Activated CD4-positive, alpha-beta T cell treated with anti-CD3 and anti-CD28 coated beads for 36 hours (primary cell): ENCODE measurements around the gene EPHB1. TPM values are rescaled to one million over a fixed set of nuclear protein-coding genes. Genes with fewer than 3 reads are reported as not detected.

Experiments
- ATAC-seq: fragments of 200-7000 bp; cut with Tn5 transposase; one replicate; pipeline ENCODE4 v1.10.0; 2021; ENCODE audit warnings: mild to moderate bottlenecking, moderate library complexity
- CTCF ChIA-PET: fragments of 350-600 bp; sonication (Branson Sonifier 250); formaldehyde crosslinking; loops from one replicate; lab custom pipeline; 2021; ENCODE audit warnings: antibody characterized with exemption; lab: Charles Lee
- POLR2A ChIA-PET: fragments of 350-600 bp; sonication (Branson Sonifier 250); formaldehyde crosslinking; loops from one replicate; lab custom pipeline; 2021; ENCODE audit warnings: antibody characterized with exemption, inconsistent platforms; lab: Charles Lee
- DNase-seq: peaks from one replicate; pipeline ENCODE4 v3.0.0-alpha.2; 2020
- H3K27ac Mint-ChIP-seq: one replicate; pipeline ENCODE4 v1.8.0; 2021; ENCODE audit warnings: mixed read lengths
- H3K27me3 Mint-ChIP-seq: one replicate; pipeline ENCODE4 v1.8.0; 2021; ENCODE audit warnings: mixed read lengths
- H3K36me3 Mint-ChIP-seq: one replicate; pipeline ENCODE4 v1.8.0; 2021; ENCODE audit warnings: low read depth, mixed read lengths
- H3K4me1 Mint-ChIP-seq: one replicate; pipeline ENCODE4 v1.8.0; 2021; ENCODE audit warnings: mixed read lengths
- H3K4me3 Mint-ChIP-seq: one replicate; pipeline ENCODE4 v1.8.0; 2021; ENCODE audit warnings: mild to moderate bottlenecking, moderate library complexity, mixed read lengths
- H3K9me3 Mint-ChIP-seq: one replicate; pipeline ENCODE4 v1.8.0; 2021; ENCODE audit warnings: low read depth, mixed read lengths
- intact Hi-C, 2 experiments: fragments of 100-400 bp; cut with DNase I in 1 of 2; cut with micrococcal nuclease in 1 of 2; formaldehyde crosslinking; loops; one replicate each; pipeline versions ENCODE4 v1.14.2 to v1.15.1; 2022 to 2024; cut with DNase I, micrococcal nuclease
- total RNA-seq, 2 experiments: library from RNA; stranded (reverse); gene quantifications; one replicate each; pipeline ENCODE4 v1.2.3, GENCODE V29; 2021

Gene EPHB1
- total RNA-seq, 2 experiments from 2014 or later: 0.60 to 0.98 TPM

DNA sequence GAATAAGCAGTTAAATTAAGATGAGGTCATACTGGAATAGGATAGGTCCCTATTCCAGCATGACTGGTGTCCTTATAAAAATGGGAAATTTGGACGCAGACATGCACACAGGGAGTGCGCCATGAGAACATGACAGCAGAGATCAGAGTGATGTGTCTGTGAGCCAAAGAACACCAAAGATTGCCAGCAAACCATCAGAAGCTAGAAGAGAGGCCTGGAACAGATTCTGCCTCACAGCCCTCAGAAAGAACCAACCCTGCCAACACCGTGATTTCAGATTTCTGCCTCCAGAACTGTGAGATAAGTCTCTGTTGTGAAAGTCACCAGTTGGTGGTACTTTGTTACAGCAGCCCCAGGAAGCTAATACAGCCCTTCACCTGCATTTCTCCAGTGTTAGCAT is 34.7 kb downstream of the EPHB1 start:
- DNase-seq (no peak), ATAC-seq (no peak)
- Mint-ChIP-seq H3K4me1 (no peaks in the 10 kb centered on the region), H3K27me3 (peaks cover 3% of the 10 kb centered on the region), H3K36me3 (no peaks in the 10 kb centered on the region), H3K27ac (no peak overlapping the region), H3K9me3 (no peaks in the 10 kb centered on the region), H3K4me3 (no peak overlapping the region)
- ChIA-PET POLR2A (no interaction called here), CTCF (interaction anchor here (0.6 kb wide), 1 partner anchor 793 kb away, joined by 3 read pairs; no protein-coding TSS in a partner anchor)
- intact Hi-C loops: no loop called here

DNA sequence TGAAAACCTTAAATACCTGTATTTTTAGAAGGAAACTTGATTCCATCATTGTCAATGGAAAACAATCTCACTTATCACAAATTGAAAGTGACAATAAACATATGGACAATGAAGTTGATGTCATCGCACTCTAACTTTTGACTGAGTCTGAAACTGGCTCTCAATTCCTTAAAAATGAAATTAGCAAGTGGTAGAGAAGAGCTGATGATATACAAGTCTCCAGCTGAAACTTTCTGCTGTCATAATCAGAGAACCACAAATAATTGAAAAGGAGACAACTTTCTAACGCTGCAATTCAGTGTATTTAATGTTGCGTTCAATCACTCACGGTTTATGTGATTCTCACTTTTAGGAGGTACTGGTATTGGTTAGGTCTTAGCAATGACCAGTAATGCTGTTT is 37.5 kb downstream of the EPHB1 start:
- ChIA-PET POLR2A (no interaction called here), CTCF (no interaction called here)
- Mint-ChIP-seq H3K27me3 (peaks cover 4% of the 10 kb centered on the region), H3K9me3 (no peaks in the 10 kb centered on the region), H3K4me3 (no peak overlapping the region), H3K27ac (no peak overlapping the region), H3K36me3 (no peaks in the 10 kb centered on the region), H3K4me1 (no peaks in the 10 kb centered on the region)
- ATAC-seq: no peak
- intact Hi-C loops: no loop called here
- DNase-seq: no peak

GRCh38 chr3:134833453-134834163 is 38.5 kb downstream of the EPHB1 start:
- Mint-ChIP-seq H3K4me3 (no peak overlapping the region), H3K4me1 (no peaks in the 10 kb centered on the region), H3K27me3 (peaks cover 4% of the 10 kb centered on the region), H3K27ac (no peak overlapping the region), H3K36me3 (no peaks in the 10 kb centered on the region), H3K9me3 (no peaks in the 10 kb centered on the region)
- POLR2A ChIA-PET: no interaction called here
- intact Hi-C loops: no loop called here
- ATAC-seq (no peak), DNase-seq (no peak)
- CTCF ChIA-PET: interaction anchor here (0.6 kb wide), 1 partner anchor 38 kb away, joined by 3 read pairs; the partner anchor contains the start of gene EPHB1

DNA sequence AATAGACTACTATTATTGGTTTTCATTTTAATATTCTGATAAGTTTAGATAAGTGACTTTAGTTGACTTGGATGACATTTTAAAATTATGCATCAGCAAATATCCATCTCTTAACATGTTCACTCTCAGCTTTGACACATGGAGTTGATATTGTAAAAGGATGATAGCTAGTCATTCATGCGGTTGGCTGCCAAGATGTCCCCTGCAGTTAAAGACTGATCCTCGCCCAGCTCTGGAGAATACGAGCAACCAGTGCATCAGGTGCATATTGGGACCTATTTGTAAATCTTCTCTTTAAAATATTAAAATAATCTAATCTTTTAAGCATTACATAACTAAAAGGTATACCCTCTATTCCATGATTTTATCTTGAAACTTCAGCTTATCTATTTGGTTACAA is 41.9 kb downstream of the EPHB1 start:
- DNase-seq (no peak), ATAC-seq (no peak)
- peaks cover 4% of the 10 kb centered on the region for H3K27me3 Mint-ChIP-seq
- no peaks in the 10 kb centered on the region for H3K4me1 Mint-ChIP-seq
- H3K4me3 Mint-ChIP-seq: no peak overlapping the region
- peaks cover 4% of the 10 kb centered on the region for H3K9me3 Mint-ChIP-seq
- POLR2A ChIA-PET: no interaction called here
- H3K27ac Mint-ChIP-seq: no peak overlapping the region
- no peaks in the 10 kb centered on the region for H3K36me3 Mint-ChIP-seq
- intact Hi-C loops: no loop called here
- CTCF ChIA-PET: interaction anchor here (1.1 kb wide), 1 partner anchor 25 kb away, joined by 3 read pairs; no protein-coding TSS in a partner anchor

GRCh38 chr3:134838599-134838998 is 43.5 kb downstream of the EPHB1 start:
- Mint-ChIP-seq H3K9me3 (peaks cover 13% of the 10 kb centered on the region), H3K4me1 (no peaks in the 10 kb centered on the region), H3K27ac (no peak overlapping the region), H3K36me3 (no peaks in the 10 kb centered on the region), H3K27me3 (peaks cover 4% of the 10 kb centered on the region), H3K4me3 (no peak overlapping the region)
- DNase-seq (peak; percentile 25), ATAC-seq (no peak)
- intact Hi-C loops: loop anchor here in 1 of 2 experiments (1.0 kb wide), 1 partner anchor 43 kb away; the partner anchor contains the start of gene EPHB1
- ChIA-PET POLR2A (no interaction called here), CTCF (interaction anchor here (0.6 to 1.3 kb wide), 4 partner anchors 14 to 274 kb away, joined by 3 to 5 read pairs (median 4); partner anchors contain the start of gene EPHB1)

DNA sequence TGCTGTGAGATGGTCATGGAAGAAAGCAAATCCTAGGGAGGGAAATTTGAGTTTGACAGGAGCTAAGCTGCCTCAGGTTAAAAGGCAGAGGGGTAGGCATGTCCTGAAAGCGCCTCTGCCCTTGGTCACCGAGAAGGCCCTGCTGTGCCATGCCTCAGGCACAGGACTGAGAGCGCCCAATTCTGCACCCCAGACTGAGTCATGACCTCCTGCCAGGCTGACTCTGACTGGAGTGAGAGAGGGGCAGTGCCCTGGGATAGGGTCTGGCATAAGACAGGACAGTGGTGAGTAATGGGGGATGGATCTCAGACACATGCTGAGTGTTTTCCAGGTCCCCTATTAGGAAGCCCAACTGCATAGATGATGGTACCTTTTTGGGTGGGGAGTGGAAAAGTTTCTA is 44.4 kb downstream of the EPHB1 start:
- Mint-ChIP-seq H3K4me3 (no peak overlapping the region), H3K27ac (no peak overlapping the region), H3K27me3 (peaks cover 3% of the 10 kb centered on the region), H3K4me1 (no peaks in the 10 kb centered on the region), H3K36me3 (no peaks in the 10 kb centered on the region), H3K9me3 (peaks cover 20% of the 10 kb centered on the region)
- ChIA-PET CTCF (no interaction called here), POLR2A (no interaction called here)
- no peak for ATAC-seq
- intact Hi-C loops: no loop called here
- DNase-seq: no peak

DNA sequence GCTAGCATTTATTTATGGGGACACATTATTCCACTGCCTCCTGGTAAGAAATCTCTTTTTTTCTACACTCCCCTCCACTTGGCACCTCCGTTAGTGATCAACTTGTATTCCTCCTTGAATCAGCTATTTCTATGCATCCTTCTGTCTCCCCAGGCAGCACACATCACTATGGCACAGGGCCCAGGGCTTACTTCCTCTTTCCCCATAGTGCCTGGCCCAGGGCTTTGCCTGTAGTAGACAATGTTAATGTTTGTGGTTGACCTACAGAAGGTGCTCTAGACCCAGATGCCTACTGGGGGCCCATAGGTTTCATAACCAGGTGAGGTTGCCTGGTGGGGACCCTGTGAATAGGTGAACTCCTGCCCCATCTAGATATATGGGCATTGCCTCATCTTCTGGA is 44.9 kb downstream of the EPHB1 start:
- ATAC-seq: no peak
- intact Hi-C loops: no loop called here
- no peaks in the 10 kb centered on the region for H3K36me3 Mint-ChIP-seq

DNA sequence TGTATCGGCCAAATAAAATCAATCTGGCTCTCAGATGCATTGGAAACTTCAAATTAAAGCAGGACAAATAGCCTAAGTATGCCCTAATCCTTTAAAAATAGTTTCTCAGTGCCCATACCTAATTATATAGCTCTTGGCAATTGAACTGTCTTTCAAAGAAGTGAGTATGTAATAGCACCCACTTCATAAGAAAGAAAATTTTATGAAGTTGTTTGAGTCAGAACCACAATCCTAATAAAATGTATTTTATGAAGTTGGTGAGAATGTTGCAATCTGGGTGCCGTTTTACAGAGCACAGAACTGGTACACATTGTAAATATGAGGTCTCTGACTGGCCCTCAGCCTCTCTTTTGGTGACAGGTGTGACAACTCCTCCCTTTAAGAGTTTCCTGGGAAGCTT is 45.4 kb downstream of the EPHB1 start:
- H3K27me3 Mint-ChIP-seq: no peaks in the 10 kb centered on the region
- H3K4me3 Mint-ChIP-seq: no peak overlapping the region
- intact Hi-C loops: no loop called here
- ATAC-seq (no peak), DNase-seq (no peak)
- H3K27ac Mint-ChIP-seq: no peak overlapping the region
- H3K9me3 Mint-ChIP-seq: peaks cover 21% of the 10 kb centered on the region
- no peaks in the 10 kb centered on the region for H3K36me3 Mint-ChIP-seq
- ChIA-PET POLR2A (no interaction called here), CTCF (no interaction called here)
- no peaks in the 10 kb centered on the region for H3K4me1 Mint-ChIP-seq

More for the DNA sequence above, 44.9 kb downstream of the EPHB1 start:
- Mint-ChIP-seq H3K9me3 (peaks cover 21% of the 10 kb centered on the region), H3K27ac (no peak overlapping the region), H3K4me3 (no peak overlapping the region), H3K27me3 (no peaks in the 10 kb centered on the region), H3K4me1 (no peaks in the 10 kb centered on the region)
- CTCF ChIA-PET: no interaction called here
- POLR2A ChIA-PET: no interaction called here
- DNase-seq: no peak

DNA sequence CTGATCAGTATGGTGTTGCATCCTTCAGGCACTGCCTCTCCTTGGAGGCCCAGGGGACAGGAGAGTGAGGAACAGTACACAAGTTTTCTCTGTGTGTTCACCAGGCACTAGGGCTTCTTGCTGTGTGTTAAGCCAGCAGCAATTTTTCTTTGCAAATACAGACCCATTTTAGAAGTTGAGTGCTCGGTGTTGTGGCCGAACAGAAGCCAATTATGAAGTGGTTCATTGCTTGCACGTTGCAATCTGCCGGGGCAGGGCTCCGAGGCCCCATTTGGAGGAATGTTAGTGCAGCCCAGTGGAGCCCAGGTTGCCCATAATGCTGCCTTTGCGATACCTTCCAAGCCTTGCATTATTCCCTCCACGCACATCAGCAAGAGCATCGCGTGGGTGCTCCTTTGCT is 51.0 kb downstream of the EPHB1 start:
- POLR2A ChIA-PET: no interaction called here

DNA sequence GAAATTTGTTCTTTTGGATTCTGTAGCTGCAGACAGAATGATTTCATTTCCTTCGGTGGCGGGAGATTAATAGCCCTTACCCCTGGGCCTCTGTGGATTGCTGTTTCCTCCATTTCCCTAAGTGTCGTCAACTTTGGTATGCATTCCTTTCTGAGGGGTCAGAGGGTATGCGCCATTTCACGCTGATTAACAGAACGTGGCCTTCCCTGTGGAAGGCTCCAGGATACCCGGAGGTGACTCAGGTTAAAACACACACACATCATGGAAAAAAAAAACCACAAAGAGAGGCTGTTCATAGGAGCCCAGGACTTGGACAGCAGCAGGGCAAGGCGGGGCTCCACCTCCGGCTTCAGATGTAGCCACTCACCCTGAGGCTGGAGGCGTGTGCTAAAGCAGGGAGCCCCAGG is 51.9 kb downstream of the EPHB1 start:
- no peak overlapping the region for H3K27ac Mint-ChIP-seq
- intact Hi-C loops: no loop called here
- peaks cover 3% of the 10 kb centered on the region for H3K27me3 Mint-ChIP-seq
- POLR2A ChIA-PET: no interaction called here
- no peaks in the 10 kb centered on the region for H3K36me3 Mint-ChIP-seq
- no peak overlapping the region for H3K4me3 Mint-ChIP-seq
- H3K9me3 Mint-ChIP-seq: peaks cover 17% of the 10 kb centered on the region
- DNase-seq: no peak
- no peaks in the 10 kb centered on the region for H3K4me1 Mint-ChIP-seq
- no peak for ATAC-seq
- CTCF ChIA-PET: no interaction called here

More for the DNA sequence above, 51.0 kb downstream of the EPHB1 start:
- no peak overlapping the region for H3K4me3 Mint-ChIP-seq
- H3K4me1 Mint-ChIP-seq: no peaks in the 10 kb centered on the region
- H3K9me3 Mint-ChIP-seq: peaks cover 17% of the 10 kb centered on the region
- intact Hi-C loops: no loop called here
- peaks cover 3% of the 10 kb centered on the region for H3K27me3 Mint-ChIP-seq
- no peak overlapping the region for H3K27ac Mint-ChIP-seq
- DNase-seq (no peak), ATAC-seq (no peak)
- no peaks in the 10 kb centered on the region for H3K36me3 Mint-ChIP-seq
- CTCF ChIA-PET: no interaction called here

DNA sequence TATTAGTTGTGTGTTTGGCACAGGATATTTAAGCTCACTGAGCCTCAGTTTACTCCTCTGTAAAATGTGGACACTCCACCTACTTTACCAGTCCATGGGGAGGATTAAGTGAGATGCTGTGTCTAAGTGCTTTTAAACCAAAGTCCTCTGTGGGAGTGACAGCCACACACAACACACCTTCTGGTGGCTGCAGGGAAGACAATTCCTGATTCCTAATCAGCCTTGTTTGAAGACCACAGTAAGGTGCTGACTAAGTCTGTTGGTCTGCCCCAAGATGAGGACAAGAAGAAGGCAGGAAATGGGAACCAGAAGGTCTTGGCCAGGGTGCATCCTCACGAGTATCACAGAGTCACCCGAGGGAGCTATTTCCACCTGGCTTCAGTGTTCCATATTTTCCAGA is 52.3 kb downstream of the EPHB1 start:
- H3K36me3 Mint-ChIP-seq: no peaks in the 10 kb centered on the region
- ChIA-PET POLR2A (no interaction called here), CTCF (no interaction called here)

GRCh38 chr3:134849561-134849960 is 54.5 kb downstream of the EPHB1 start:
- H3K36me3 Mint-ChIP-seq: no peaks in the 10 kb centered on the region
- intact Hi-C loops: no loop called here
- no peak overlapping the region for H3K4me3 Mint-ChIP-seq
- H3K9me3 Mint-ChIP-seq: no peaks in the 10 kb centered on the region
- ATAC-seq (no peak), DNase-seq (no peak)
- H3K27me3 Mint-ChIP-seq: peaks cover 3% of the 10 kb centered on the region
- CTCF ChIA-PET: no interaction called here
- H3K4me1 Mint-ChIP-seq: peaks cover 10% of the 10 kb centered on the region
- POLR2A ChIA-PET: no interaction called here
- H3K27ac Mint-ChIP-seq: no peak overlapping the region

More for the DNA sequence above, 52.3 kb downstream of the EPHB1 start:
- Mint-ChIP-seq H3K9me3 (peaks cover 17% of the 10 kb centered on the region), H3K4me1 (no peaks in the 10 kb centered on the region), H3K27ac (no peak overlapping the region), H3K4me3 (no peak overlapping the region), H3K27me3 (peaks cover 3% of the 10 kb centered on the region)
- DNase-seq: no peak
- intact Hi-C loops: no loop called here
- no peak for ATAC-seq
